Measurements from ENCODE around the gene SLC6A11.

DNA sequence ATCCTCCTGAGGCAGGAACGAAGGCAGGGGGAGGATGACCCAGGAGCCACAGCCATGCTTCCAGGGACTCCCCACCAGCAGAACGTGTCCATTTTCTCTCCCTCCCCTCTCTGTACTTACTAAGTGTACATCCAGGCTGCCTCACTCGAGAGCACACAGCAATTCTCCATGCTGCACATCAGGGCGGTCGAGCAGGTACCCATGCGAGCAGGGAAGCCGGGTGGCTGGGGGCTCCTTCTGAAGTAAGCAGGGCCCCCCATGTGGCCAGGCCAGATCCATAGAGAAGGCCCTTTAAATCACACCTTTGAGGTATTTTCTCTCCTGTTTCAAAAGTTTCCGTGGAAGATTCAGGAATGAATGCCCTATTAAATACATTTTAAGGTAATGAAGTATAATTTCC lies 41.2 kb upstream of the SLC6A11 start:
- TF ChIP-seq, protein P1, sequence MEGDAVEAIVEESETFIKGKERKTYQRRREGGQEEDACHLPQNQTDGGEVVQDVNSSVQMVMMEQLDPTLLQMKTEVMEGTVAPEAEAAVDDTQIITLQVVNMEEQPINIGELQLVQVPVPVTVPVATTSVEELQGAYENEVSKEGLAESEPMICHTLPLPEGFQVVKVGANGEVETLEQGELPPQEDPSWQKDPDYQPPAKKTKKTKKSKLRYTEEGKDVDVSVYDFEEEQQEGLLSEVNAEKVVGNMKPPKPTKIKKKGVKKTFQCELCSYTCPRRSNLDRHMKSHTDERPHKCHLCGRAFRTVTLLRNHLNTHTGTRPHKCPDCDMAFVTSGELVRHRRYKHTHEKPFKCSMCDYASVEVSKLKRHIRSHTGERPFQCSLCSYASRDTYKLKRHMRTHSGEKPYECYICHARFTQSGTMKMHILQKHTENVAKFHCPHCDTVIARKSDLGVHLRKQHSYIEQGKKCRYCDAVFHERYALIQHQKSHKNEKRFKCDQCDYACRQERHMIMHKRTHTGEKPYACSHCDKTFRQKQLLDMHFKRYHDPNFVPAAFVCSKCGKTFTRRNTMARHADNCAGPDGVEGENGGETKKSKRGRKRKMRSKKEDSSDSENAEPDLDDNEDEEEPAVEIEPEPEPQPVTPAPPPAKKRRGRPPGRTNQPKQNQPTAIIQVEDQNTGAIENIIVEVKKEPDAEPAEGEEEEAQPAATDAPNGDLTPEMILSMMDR (conservative IDR thresholded peaks at IDR 0.05; ENCODE audit: low read length) = no peak
- TF ChIP-seq EZH2phosphoT487 (IDR thresholded peaks at IDR 0.05; ENCODE audit: borderline replicate concordance, low read depth, low read length) = no peak

Data from OCI-LY7 (cell line).